Measurements from ENCODE around the gene HAPLN3. TPM values are rescaled to one million over a fixed set of nuclear protein-coding genes. Genes with fewer than 3 reads are reported as not detected.

Gene HAPLN3
- total and polyA plus RNA-seq, 10 of the 15 experiments (the other 5 are each of a cell fraction or from before 2014, with no cell fraction given): 0.20 to 5.0 (median 1.4) TPM; not detected in 1

- TF ChIP-seq POU2F2 (IDR thresholded peaks at IDR 0.05; ENCODE audit: borderline replicate concordance, low read depth, low read length): no peak
- TF ChIP-seq RB1 (IDR thresholded peaks at IDR 0.05; ENCODE audit: borderline replicate concordance): no peak
- no peak for TF ChIP-seq ZNF24 (IDR thresholded peaks at IDR 0.05)
- TF ChIP-seq ZBTB4 (CRISPR knock-in tag; IDR thresholded peaks at IDR 0.05): no peak
These were observed 62.3 kb downstream of the HAPLN3 start (continued) for GRCh38 chr15:88832820-88833730.

- ChIA-PET RAD21 (ENCODE audit: unreplicated experiment) (interaction anchor here (0.6 kb wide), 1 partner anchor 87 kb away, joined by 3 read pairs; no protein-coding TSS in a partner anchor), POLR2A (no interaction called here), CTCF (no interaction called here), SMC1A (ENCODE audit: uncharacterized antibody, unreplicated experiment) (no interaction called here)
- Histone ChIP-seq H3K79me2 (ENCODE audit: control insufficient read depth, insufficient read depth, low read length) (no peaks in the 10 kb centered on the region), H3K4me2 (ENCODE audit: control insufficient read depth, insufficient read depth) (no peak overlapping the region), H3K4me1 (ENCODE audit: control insufficient read depth, insufficient read depth, low read length) (no peaks in the 10 kb centered on the region), H4K20me1 (ENCODE audit: control insufficient read depth, insufficient read depth) (no peaks in the 10 kb centered on the region), H3K4me3 (no peak overlapping the region), H3K27ac (ENCODE audit: control insufficient read depth, insufficient read depth) (no peak overlapping the region), H3K27me3 (replicated peaks in 1 of 2; ENCODE audit: control insufficient read depth in 2 of 2, insufficient read depth in 2 of 2, low read length in 1 of 2) (no peaks in the 10 kb centered on the region), H3K9ac (ENCODE audit: control insufficient read depth, insufficient read depth, low read length) (no peak overlapping the region), H3K9me3 (replicated peaks; ENCODE audit: control insufficient read depth, insufficient read depth, low read length) (no peaks in the 10 kb centered on the region), H2AFZ (ENCODE audit: control insufficient read depth, low read depth, low read length) (no peak overlapping the region), H3K36me3 (ENCODE audit: control insufficient read depth in 2 of 2, insufficient read depth in 2 of 2, low read length in 1 of 2) (no peaks in the 10 kb centered on the region)
- intact Hi-C loops (cut with micrococcal nuclease; ENCODE audit: unreplicated experiment): no loop called here
- BruUV-seq (replicated peaks): no TSS peak
- ATAC-seq: no peak
- TF ChIP-seq KAT2A (conservative IDR thresholded peaks at IDR 0.05; ENCODE audit: control insufficient read depth, low read depth, low read length): no peak
- no peak for TF ChIP-seq IRF4 (IDR thresholded peaks at IDR 0.05; ENCODE audit: low read depth, low read length)
- 26% methylated on average over 5 of the region's 5 CpGs for WGBS (ENCODE audit: insufficient coverage, insufficient replicate concordance, low lambda C conversion rate, missing lambda C conversion rate)
- FAIRE-seq: no peak
- no peak for DNase-seq (ENCODE audit: low read depth, low spot score)
- in situ Hi-C loops (cut with MboI): no loop called here
These were observed 65.3 kb downstream of the HAPLN3 start for GRCh38 chr15:88830016-88830415.
